Measurements from ENCODE around the gene TXNL1.
A peak's percentile ranks its signal among the peaks of the same experiment; 100 is the strongest.

Gene TXNL1

DNA sequence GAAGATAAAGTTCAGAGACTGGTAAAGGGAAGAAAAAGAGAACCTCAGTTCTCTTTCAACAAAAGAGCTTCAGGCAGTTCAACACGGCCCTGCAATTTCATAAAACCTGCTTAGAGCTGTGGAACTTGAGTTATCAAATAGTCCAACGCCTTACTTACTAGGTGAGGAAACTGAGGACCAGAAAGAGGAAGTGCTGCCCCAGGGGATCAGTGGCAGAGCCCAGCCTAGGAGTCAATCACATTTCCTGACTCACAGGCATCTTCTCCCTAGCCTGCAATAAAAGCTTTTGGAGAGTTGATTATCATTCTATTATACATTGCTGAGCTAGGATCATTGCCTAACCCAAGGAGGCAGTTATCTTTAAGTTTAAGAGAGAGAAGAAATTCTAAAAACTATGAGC lies 77.4 kb downstream of the TXNL1 start:
- no peak overlapping the region for H3K27ac ChIP-seq

DNA sequence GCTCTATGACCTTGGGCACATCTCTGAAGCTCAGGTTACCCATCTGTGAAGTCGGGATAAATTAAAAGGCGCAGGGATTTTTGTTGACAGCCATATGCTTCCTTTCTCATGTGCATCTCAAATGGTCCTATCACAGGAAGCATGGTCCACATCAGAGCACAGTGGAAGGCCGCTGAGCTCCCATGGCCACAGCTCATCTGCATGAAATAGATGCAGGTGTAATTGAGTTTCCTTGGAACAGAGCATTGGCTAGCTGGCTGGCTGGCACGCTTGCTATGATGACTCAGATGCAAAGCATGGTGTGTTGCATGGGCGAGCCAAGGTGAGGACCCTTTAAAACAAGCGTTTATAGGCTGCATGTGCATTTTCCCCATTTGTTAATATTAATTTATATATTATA lies 79.3 kb downstream of the TXNL1 start:
- no peak for TF ChIP-seq Cebpa-rat (IDR thresholded peaks at IDR 0.05)
- H4K20me1 ChIP-seq = no peaks in the 10 kb centered on the region

More for the DNA sequence above, 77.4 kb downstream of the TXNL1 start:
- Histone ChIP-seq H3K9ac (no peak overlapping the region), H3K36me3 (no peaks in the 10 kb centered on the region), H3K4me3 (no peak overlapping the region), H3K9me3 (no peaks in the 10 kb centered on the region), H3K4me1 (peaks cover 16% of the 10 kb centered on the region; the same call in 1 of the 2 replicates), H3K27me3 (no peaks in the 10 kb centered on the region), H4K20me1 (no peaks in the 10 kb centered on the region), H3K4me2 (peak overlapping the region; percentile 1; the same call in 1 of the 2 replicates)
- TF ChIP-seq Cebpa-rat (IDR thresholded peaks at IDR 0.05) = no peak

DNA sequence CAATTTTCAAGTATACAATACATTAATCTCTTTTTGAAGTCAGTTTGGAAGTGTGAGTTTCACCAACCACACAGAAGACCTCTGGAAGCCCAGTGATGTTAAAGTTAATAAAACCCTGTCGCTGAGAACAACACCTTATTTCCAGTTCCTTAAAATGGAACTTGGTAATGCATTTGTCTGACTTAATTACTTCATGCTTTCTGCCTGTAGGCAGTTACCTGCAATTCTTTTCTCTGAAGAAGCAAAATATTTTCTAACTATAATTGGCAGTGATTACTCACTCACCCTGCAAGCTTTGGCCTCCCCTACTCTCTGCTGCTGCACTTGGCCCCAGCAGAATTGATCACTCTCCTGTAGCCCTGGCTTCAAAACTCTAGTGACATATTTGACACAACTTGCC lies 81.5 kb downstream of the TXNL1 start:
- Histone ChIP-seq H3K4me2 (no peak overlapping the region), H4K20me1 (no peaks in the 10 kb centered on the region), H3K9ac (no peak overlapping the region), H3K27ac (no peak overlapping the region), H3K36me3 (no peaks in the 10 kb centered on the region), H3K4me1 (peaks cover 16% of the 10 kb centered on the region; the same call in 1 of the 2 replicates), H3K4me3 (no peak overlapping the region), H3K9me3 (no peaks in the 10 kb centered on the region), H3K27me3 (no peaks in the 10 kb centered on the region)
- TF ChIP-seq Cebpa-rat (IDR thresholded peaks at IDR 0.05) = no peak

More for the DNA sequence above, 79.3 kb downstream of the TXNL1 start:
- Histone ChIP-seq H3K27me3 (no peaks in the 10 kb centered on the region), H3K9me3 (no peaks in the 10 kb centered on the region), H3K27ac (no peak overlapping the region), H3K4me1 (peaks cover 16% of the 10 kb centered on the region; the same call in 1 of the 2 replicates), H3K4me2 (no peak overlapping the region), H3K9ac (no peak overlapping the region), H3K4me3 (no peak overlapping the region), H3K36me3 (no peaks in the 10 kb centered on the region)

DNA sequence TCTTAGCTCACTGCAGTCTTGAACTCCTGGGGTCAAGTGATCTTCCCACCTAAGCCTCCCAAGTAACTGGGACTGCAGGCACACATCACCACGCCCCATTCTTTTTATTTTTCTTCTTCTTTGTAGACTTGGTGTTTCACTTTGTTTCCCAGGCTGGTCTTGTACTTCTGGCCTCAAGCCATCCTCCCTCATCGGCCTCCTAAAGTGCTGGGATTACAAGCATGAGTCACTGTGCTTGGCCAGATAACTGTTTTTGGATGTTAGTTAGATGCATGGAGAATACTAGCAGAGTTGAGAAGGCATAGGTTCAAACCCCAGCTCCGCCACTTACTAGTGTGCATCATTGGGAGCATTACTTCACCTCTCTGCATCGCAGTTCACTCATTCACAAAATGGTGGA lies 88.3 kb downstream of the TXNL1 start:
- H3K9me3 ChIP-seq = no peaks in the 10 kb centered on the region
- H3K27ac ChIP-seq = no peak overlapping the region
- no peaks in the 10 kb centered on the region for H3K4me1 ChIP-seq
- H3K27me3 ChIP-seq = no peaks in the 10 kb centered on the region
- no peak overlapping the region for H3K4me2 ChIP-seq
- H4K20me1 ChIP-seq = no peaks in the 10 kb centered on the region
- H3K9ac ChIP-seq = no peak overlapping the region
- TF ChIP-seq Cebpa-rat (IDR thresholded peaks at IDR 0.05) = no peak
- H3K36me3 ChIP-seq = no peaks in the 10 kb centered on the region
- no peak overlapping the region for H3K4me3 ChIP-seq

Data from BLaER1 (cell line).